Measurements from ENCODE around the gene HPCAL1. TPM values are rescaled to one million over a fixed set of nuclear protein-coding genes. Genes with fewer than 3 reads are reported as not detected.

Gene HPCAL1
- polyA plus RNA-seq, 1 donor from 2014 or later, result 63.4 TPM

DNA sequence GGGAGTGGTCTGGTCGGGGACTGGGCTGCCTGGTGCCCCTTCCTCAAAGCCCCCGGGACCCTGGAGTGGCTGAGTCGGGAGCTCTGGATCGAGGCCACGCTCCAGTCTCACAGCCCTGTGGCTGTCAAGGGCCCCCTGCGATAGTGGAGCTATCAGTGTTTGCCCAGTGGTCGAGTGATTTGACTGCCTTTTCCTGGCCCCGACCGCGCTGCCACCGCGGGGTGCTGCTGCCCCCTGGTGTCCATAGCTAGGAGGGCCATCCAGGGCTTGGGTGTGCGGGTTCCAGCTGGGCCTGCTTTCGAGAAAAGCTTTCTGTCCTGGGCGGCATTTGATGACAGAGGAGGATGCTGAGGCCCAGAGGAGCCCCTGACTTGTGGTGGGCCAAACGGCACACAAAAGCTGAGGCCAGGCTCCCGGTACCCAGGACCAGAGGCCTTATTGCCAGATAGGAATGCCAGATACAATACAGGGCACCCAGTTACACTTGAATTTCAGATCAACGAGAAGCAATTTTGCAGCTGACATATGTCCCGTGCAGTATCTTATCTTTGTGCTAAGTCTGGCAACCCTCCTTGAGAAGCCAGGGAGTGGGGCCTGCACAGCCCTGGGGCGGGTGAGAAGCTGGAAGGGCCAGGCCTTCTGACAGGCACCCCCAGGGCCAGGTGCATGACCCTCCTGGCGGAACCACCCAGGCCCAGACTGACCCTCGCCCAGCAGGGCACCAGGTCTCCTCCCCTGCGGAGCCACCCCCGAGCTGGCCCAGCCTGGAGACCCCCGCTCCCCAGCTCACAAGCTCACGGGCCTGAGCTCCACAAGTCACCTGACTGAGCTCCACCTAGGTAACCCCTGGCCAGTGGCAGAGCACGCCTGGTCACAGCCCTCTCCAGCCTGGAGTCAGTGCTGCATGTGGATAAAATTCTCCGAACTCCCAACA, 132.4 kb downstream of the HPCAL1 start:
- H3F3A ChIP-seq (ENCODE audit: insufficient read depth, low read length, poor library complexity, severe bottlenecking), result no peaks in the 10 kb centered on the region
- no peaks in the 10 kb centered on the region for H3K36me3 ChIP-seq (ENCODE audit: insufficient read depth, low read length)
- peaks cover 6% of the 10 kb centered on the region for H3K27me3 ChIP-seq (ENCODE audit: insufficient read depth, low read depth, low read length)
- no peak overlapping the region for H3K4me2 ChIP-seq (ENCODE audit: low read length)
- H3K9me2 ChIP-seq (ENCODE audit: insufficient read depth, low read length), result no peaks in the 10 kb centered on the region
- H3K4me3 ChIP-seq (ENCODE audit: low read length), result no peak overlapping the region
- no peaks in the 10 kb centered on the region for H3K9me3 ChIP-seq (ENCODE audit: low read length)
- no peaks in the 10 kb centered on the region for H4K20me1 ChIP-seq (ENCODE audit: insufficient read depth)
- no peaks in the 10 kb centered on the region for H3K79me2 ChIP-seq (replicated peaks; ENCODE audit: insufficient read depth, low read length)
- no peak overlapping the region for H3K9ac ChIP-seq (ENCODE audit: low read length)
- no peak overlapping the region for H2AFZ ChIP-seq (ENCODE audit: low read depth, low read length)
- H3K27ac ChIP-seq (ENCODE audit: low read length), result no peak overlapping the region
- no peak for TF ChIP-seq TAF1 (IDR thresholded peaks at IDR 0.05; ENCODE audit: low read depth)
- TF ChIP-seq SMC3 (conservative IDR thresholded peaks at IDR 0.05; ENCODE audit: poor library complexity), result peak; percentile 98
- TF ChIP-seq RAD21 (conservative IDR thresholded peaks at IDR 0.05), result peak; percentile 98
- TF ChIP-seq, protein P1, sequence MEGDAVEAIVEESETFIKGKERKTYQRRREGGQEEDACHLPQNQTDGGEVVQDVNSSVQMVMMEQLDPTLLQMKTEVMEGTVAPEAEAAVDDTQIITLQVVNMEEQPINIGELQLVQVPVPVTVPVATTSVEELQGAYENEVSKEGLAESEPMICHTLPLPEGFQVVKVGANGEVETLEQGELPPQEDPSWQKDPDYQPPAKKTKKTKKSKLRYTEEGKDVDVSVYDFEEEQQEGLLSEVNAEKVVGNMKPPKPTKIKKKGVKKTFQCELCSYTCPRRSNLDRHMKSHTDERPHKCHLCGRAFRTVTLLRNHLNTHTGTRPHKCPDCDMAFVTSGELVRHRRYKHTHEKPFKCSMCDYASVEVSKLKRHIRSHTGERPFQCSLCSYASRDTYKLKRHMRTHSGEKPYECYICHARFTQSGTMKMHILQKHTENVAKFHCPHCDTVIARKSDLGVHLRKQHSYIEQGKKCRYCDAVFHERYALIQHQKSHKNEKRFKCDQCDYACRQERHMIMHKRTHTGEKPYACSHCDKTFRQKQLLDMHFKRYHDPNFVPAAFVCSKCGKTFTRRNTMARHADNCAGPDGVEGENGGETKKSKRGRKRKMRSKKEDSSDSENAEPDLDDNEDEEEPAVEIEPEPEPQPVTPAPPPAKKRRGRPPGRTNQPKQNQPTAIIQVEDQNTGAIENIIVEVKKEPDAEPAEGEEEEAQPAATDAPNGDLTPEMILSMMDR (IDR thresholded peaks at IDR 0.05; ENCODE audit: poor library complexity, severe bottlenecking), result peak; percentile 96

DNA sequence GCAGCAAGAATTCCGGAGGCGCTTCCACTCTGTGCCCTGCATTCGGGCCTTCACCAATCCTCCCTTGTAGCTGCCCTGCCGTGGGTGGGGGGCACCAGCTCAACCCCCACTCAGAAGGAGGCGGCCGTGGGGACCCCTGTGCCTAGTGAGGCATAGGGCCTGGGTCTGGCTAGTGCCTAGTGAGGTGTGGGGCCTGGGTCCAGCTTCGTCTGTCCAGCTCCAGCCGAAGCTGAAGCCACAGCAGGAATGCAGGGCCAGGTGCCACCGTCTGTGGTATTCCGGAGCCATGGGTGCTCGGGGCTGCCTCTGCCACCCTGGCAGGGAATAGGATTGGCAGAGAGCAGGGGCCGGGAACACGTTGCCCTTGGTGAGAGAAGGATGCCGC, 133.1 kb downstream of the HPCAL1 start:
- no peaks in the 10 kb centered on the region for H3F3A ChIP-seq (ENCODE audit: insufficient read depth, low read length, poor library complexity, severe bottlenecking)
- H3K4me3 ChIP-seq (ENCODE audit: low read length), result no peak overlapping the region
- H3K9me3 ChIP-seq (ENCODE audit: low read length), result no peaks in the 10 kb centered on the region
- H3K79me2 ChIP-seq (replicated peaks; ENCODE audit: insufficient read depth, low read length), result no peaks in the 10 kb centered on the region
- TF ChIP-seq REST (IDR thresholded peaks at IDR 0.05; ENCODE audit: borderline replicate concordance) (no peak), POLR2AphosphoS5 (IDR thresholded peaks at IDR 0.05) (no peak), TAF1 (IDR thresholded peaks at IDR 0.05; ENCODE audit: low read depth) (no peak), EP300 (conservative IDR thresholded peaks at IDR 0.05; ENCODE audit: poor library complexity, severe bottlenecking) (no peak), RAD21 (conservative IDR thresholded peaks at IDR 0.05) (no peak), SMC3 (conservative IDR thresholded peaks at IDR 0.05; ENCODE audit: poor library complexity) (no peak)
- TF ChIP-seq, protein P1 (IDR thresholded peaks at IDR 0.05; ENCODE audit: poor library complexity, severe bottlenecking), result no peak
- H3K9me2 ChIP-seq (ENCODE audit: insufficient read depth, low read length), result no peaks in the 10 kb centered on the region
- H3K4me2 ChIP-seq (ENCODE audit: low read length), result no peak overlapping the region
- peaks cover 3% of the 10 kb centered on the region for H4K20me1 ChIP-seq (ENCODE audit: insufficient read depth)
- H2AFZ ChIP-seq (ENCODE audit: low read depth, low read length), result no peak overlapping the region
- H3K27me3 ChIP-seq (ENCODE audit: insufficient read depth, low read depth, low read length), result peaks cover 6% of the 10 kb centered on the region
- peaks cover 4% of the 10 kb centered on the region for H3K36me3 ChIP-seq (ENCODE audit: insufficient read depth, low read length)
- no peak overlapping the region for H3K9ac ChIP-seq (ENCODE audit: low read length)
- no peak overlapping the region for H3K27ac ChIP-seq (ENCODE audit: low read length)
